ENCODE measurements around the gene SIM2. TPM values are rescaled to one million over a fixed set of nuclear protein-coding genes. Genes with fewer than 3 reads are reported as not detected.
A peak's percentile ranks its signal among the peaks of the same experiment; 100 is the strongest.

SIM2 gene
- total RNA-seq, 4 donors from 2014 or later = 0.47 to 2.3 TPM; not detected in 2

DNA sequence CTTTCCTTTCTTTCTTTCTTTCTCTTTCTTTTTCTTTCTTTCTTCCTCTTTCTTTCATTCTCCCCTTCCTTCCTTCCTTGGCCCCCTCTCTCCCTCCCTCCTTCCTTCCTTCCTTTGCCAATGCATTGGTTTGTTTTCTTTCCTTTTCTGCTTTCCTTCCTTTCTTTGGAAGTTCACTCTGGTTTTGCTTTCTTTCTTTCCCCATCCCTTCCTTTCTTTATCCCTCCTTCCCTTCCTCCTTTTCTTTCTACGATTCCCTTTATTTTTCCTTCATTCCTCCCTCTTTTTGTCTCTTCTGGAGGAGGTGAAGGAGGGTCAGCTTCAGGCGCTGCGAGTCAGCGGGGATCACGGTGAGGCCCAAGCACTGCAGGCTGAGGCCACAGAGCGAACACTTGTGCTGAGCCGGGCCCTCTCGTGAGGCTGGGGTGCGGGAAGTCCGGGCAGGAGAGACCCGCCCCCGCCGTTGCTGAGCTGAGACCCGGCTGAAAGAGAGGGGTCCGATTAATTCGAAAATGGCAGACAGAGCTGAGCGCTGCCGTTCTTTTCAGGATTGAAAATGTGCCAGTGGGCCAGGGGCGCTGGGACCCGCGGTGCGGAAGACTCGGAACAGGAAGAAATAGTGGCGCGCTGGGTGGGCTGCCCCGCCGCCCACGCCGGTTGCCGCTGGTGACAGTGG lies 1.5 kb downstream of the SIM2 start:
- WGBS, 2 donors (ENCODE audit: low coverage in 1 of 2) = 1% methylated on average over 15 of the region's 30 CpGs; no CpG with 5 or more reads in 1 of the 2 donors

DNA sequence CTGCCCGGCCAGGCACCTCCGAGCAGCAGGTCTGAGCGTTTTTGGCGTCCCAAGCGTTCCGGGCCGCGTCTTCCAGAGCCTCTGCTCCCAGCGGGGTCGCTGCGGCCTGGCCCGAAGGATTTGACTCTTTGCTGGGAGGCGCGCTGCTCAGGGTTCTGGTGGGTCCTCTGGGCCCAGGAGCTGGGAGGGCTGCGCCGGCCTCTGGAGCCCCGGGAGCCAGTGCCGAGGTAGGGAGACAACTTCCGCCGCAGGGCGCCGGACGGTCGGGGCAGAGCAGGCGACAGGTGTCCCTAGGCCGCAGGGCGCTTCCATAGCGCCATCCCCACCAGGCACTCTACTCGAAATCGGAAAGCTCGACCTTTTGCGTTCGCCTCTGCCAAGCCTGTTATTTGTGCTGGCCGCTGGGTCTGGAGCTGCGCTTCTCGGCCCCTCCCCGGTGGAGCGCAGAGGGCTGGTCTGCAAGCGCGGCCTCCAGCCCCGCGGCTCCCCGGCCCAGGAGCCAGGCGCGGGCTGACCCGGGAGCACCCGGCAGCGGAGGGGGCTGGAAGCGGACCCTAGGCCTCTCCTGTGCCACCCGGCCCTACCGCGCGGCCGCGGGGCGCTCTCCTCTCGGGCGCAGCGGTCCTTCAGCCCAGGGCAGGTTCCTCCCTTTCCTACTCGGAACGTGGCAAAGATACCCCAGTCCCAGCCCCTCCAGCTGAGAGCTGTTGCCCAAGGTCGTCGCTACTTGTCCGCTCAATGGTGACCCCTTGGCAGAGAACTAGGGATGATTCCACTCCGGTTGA lies 2.2 kb downstream of the SIM2 start:
- WGBS, 2 donors (ENCODE audit: low coverage in 1 of 2) = 0% methylated on average over 1 of the region's 65 CpGs; no CpG with 5 or more reads in 1 of the 2 donors
- peak overlapping the region in 1 of 2 donors; percentile 53 for H3K4me3 ChIP-seq
- H3K27ac ChIP-seq = no peak overlapping the region
- H3K4me1 ChIP-seq = peaks cover 0 to 76% (median 36%) of the 10 kb centered on the region in 3 donors
- TF ChIP-seq POLR2A (IDR thresholded peaks at IDR 0.05) (no peak), POLR2AphosphoS5 (IDR thresholded peaks at IDR 0.05) (no peak), EP300 (IDR thresholded peaks at IDR 0.05) (no peak)
- TF ChIP-seq, protein P1, sequence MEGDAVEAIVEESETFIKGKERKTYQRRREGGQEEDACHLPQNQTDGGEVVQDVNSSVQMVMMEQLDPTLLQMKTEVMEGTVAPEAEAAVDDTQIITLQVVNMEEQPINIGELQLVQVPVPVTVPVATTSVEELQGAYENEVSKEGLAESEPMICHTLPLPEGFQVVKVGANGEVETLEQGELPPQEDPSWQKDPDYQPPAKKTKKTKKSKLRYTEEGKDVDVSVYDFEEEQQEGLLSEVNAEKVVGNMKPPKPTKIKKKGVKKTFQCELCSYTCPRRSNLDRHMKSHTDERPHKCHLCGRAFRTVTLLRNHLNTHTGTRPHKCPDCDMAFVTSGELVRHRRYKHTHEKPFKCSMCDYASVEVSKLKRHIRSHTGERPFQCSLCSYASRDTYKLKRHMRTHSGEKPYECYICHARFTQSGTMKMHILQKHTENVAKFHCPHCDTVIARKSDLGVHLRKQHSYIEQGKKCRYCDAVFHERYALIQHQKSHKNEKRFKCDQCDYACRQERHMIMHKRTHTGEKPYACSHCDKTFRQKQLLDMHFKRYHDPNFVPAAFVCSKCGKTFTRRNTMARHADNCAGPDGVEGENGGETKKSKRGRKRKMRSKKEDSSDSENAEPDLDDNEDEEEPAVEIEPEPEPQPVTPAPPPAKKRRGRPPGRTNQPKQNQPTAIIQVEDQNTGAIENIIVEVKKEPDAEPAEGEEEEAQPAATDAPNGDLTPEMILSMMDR (IDR thresholded peaks at IDR 0.05) = no peak
- ATAC-seq = no peak
- no peaks in the 10 kb centered on the region for H3K36me3 ChIP-seq
- H3K9me3 ChIP-seq = no peaks in the 10 kb centered on the region
- H3K27me3 ChIP-seq = peaks cover 100% of the 10 kb centered on the region

More for the DNA sequence above, 1.5 kb downstream of the SIM2 start:
- Histone ChIP-seq H3K4me3 (peak overlapping the region in 1 of 2 donors; percentile 53), H3K27me3 (peaks cover 100% of the 10 kb centered on the region), H3K36me3 (no peaks in the 10 kb centered on the region), H3K4me1 (peaks cover 0 to 76% (median 36%) of the 10 kb centered on the region in 3 donors), H3K9me3 (no peaks in the 10 kb centered on the region), H3K27ac (no peak overlapping the region)
- ATAC-seq = no peak
- TF ChIP-seq POLR2AphosphoS5 (IDR thresholded peaks at IDR 0.05) = no peak
- TF ChIP-seq POLR2A (IDR thresholded peaks at IDR 0.05) = no peak
- TF ChIP-seq, protein P1 (IDR thresholded peaks at IDR 0.05) = no peak
- TF ChIP-seq EP300 (IDR thresholded peaks at IDR 0.05) = no peak

DNA sequence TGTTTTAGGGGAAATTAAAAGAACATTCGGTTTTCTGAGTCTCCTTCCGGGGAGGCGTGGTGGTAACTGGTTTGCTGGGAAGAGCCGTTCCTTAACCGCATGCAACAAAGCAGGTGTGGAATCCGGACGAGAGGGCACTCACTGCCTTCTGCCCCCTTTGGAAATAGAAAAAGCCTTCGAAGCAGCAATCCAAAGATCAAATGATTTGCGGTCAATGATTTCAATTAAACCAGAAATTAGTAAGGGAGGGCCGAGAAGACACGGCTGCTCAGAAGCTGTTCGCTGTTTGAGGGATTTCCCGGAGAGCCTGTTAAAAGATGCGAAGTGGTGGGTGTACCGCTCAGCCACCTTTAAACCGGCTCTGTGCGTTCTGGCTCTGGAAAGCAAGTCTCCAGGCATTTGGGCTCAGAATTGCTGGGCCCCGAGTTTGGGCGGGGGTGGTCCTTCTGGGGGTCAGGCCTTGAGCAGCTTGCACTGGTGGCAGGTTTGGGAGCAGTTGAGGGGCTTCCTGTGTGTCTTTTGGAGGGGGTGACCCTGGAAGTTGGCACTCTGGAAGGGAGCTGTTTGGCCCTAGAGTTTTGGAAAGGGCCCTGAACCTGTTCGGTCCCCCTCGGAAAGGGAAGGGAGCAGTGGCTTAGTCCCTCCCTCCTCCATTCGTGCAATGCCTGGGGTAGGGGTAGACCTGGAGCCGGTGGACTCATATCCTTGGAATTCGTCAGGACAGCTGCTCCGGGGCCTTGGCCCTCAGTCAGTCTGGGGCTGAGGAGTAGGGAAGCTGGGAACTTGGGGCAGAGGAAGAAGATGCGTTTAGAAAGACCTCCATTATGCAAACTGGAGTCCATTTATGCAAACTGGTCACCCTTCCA lies 3.1 kb downstream of the SIM2 start:
- peak overlapping the region in 1 of 2 donors; percentile 53 for H3K4me3 ChIP-seq
- H3K27me3 ChIP-seq = peaks cover 100% of the 10 kb centered on the region
- TF ChIP-seq POLR2AphosphoS5 (IDR thresholded peaks at IDR 0.05) (no peak), EP300 (IDR thresholded peaks at IDR 0.05) (no peak), POLR2A (IDR thresholded peaks at IDR 0.05) (no peak)
- TF ChIP-seq, protein P1 (IDR thresholded peaks at IDR 0.05) = no peak
- H3K36me3 ChIP-seq = no peaks in the 10 kb centered on the region
- H3K27ac ChIP-seq = no peak overlapping the region
- ATAC-seq = no peak
- peaks cover 0 to 77% (median 35%) of the 10 kb centered on the region in 3 donors for H3K4me1 ChIP-seq
- no peaks in the 10 kb centered on the region for H3K9me3 ChIP-seq
- WGBS, 2 donors (ENCODE audit: low coverage in 1 of 2) = 13 to 14% methylated on average over 4 to 16 of the region's 26 CpGs

DNA sequence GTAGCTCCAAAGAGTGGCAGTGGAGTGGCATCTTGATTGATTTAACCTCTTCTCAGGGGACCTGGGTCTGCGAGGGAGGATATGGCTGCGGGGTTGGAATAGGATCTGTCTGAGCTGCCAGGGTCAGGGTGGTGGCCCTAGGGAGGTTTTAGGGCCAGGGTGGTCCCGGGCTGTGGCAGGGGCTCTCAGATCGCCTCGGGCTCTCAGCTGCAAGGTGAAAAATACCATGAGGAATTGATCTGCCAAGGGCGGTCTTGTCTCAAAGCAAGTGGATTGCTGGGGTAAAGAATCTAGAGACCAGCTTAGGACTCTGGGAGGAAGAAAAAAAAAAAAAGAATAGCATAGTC lies 3.7 kb downstream of the SIM2 start:
- Histone ChIP-seq H3K4me3 (no peak overlapping the region), H3K27me3 (peaks cover 100% of the 10 kb centered on the region), H3K27ac (no peak overlapping the region), H3K36me3 (no peaks in the 10 kb centered on the region), H3K4me1 (peaks cover 0 to 77% (median 36%) of the 10 kb centered on the region in 3 donors), H3K9me3 (no peaks in the 10 kb centered on the region)
- ATAC-seq = no peak
- TF ChIP-seq EP300 (IDR thresholded peaks at IDR 0.05) = no peak
- TF ChIP-seq POLR2AphosphoS5 (IDR thresholded peaks at IDR 0.05) = no peak
- no peak for TF ChIP-seq POLR2A (IDR thresholded peaks at IDR 0.05)
- TF ChIP-seq, protein P1 (IDR thresholded peaks at IDR 0.05) = no peak
- 28 to 57% methylated on average over 1 to 5 of the region's 6 CpGs for WGBS, 2 donors (ENCODE audit: low coverage in 1 of 2)

Measured in gastroesophageal sphincter (tissue), 4 donors.